Amniotic stem cell (primary cell): ENCODE measurements around the gene UBE2E1.
"Not testable (repeated sequence)": the region's sequence is repeated elsewhere in the genome, so short reads cannot be mapped to it uniquely, and the experiment has no call there.

Experiments used
- DNase-seq: peaks from one replicate; lab custom pipeline; 2025; lab: John Stamatoyannopoulos, UW

The UBE2E1 gene

DNA sequence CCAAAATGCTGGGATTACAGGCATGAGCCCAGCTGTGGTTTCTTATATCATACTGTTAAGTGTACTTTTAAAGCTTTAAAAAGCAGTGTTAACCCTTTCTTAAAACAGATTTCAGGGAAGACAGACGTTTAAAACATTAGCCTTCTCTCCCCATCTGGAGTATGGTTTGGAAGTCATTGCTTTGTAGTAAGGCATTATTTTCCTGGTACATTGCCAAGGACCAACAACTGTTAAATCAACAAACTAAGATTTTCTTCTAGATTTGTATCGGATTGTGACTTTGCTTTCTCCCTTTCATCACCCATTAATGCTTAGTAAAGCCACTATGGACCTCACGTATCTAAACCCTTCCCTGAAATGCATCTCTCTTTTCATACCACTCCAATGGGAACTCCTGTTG is 50.5 kb downstream of the UBE2E1 start:
- no peak for DNase-seq

DNA sequence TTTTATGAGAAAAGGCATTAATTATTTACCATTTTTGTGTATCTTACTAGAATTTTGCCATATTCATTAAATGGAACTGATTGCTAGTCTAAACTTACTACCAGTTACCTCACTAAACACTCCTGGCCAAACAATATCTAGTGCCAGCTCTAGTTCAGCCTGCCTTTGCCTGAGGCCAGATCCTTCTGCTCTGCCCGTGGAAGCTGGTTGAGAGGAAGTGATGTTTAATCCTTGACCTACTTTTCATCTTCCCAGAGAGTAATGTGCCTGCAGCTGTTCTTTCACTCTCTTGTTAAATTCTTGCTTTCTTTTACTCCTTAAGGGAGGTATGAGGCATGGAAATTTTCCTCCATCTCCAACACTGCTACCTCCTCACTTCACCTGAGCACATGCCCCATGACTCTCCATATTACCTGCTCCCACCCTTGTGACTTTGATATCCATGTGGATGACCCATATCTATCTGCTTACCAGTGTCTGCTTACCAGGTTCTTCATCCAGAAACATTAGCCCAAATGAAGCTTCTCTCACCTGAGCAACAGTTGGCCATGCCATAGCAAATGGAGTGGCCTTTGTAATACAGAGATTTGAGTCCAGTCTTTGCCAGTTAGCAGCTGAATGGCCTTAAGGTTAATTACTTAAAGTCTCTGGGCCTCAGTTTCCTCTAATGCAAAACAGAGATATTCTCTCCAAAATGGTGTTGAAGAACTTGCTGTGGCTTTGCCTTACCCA is 53.4 kb downstream of the UBE2E1 start:
- no peak for DNase-seq

DNA sequence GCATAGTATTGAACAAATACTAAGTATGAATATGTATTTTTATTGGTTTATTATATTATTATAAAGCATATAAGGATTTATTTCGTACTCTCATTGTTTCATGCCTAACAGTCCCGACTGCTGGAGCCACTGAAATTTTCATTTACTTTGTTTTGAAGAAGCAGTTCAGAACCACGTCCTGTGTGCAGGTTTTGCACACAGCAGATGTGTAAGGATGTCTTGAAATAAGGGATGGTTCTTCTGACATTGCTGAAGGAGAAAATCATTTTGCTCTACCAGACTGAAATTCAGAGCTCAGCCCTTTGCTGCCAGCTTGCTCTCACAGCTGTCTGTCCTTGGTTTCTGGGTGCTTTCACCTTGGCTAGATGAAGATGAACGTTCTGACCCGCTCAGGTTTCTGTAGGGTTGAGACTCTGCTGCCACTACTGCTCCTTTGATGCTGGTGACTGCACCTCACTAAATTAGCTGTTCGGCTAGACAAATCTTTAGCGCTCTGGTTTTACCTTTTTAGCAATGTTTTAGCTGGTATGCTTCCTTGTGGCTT is 54.2 kb downstream of the UBE2E1 start:
- no peak for DNase-seq

DNA sequence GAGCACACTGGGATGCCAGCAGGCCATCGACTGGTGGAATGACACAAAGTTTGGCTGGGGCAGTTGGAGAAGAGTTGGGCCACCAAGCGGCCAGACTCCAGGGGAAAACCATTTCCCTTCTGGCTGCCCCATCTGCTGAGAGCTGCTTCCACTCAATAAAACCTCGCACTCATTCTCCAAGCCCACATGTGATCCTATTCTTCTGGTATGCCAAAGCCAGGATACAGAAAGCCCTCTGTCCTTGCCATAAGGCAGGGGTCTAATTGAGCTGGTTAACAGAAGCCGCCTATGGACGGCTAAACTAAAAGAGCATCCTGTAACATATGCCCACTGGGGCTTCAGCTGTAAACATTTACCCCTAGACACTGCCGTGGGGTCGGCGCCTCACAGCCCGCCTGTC is 55.9 kb downstream of the UBE2E1 start:
- DNase-seq: no peak

DNA sequence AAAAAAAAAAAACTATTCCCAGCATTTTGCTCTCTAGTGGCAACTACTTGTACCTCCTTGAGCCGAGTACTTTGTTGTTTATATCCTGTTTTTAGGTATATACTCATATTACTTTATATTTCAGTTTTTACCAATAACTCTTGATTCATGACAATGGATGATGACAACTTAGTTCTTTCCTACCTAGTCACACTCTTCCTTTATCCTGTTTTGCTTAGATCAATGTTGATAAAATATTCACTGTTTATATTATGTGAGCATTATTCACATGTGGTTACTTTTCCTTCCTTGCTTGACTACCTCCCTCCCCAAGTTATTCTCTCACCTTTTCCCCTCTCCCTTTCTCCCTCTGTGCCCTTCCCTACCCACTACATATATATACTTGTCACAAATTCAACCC is 57.3 kb downstream of the UBE2E1 start:
- DNase-seq: no peak

DNA sequence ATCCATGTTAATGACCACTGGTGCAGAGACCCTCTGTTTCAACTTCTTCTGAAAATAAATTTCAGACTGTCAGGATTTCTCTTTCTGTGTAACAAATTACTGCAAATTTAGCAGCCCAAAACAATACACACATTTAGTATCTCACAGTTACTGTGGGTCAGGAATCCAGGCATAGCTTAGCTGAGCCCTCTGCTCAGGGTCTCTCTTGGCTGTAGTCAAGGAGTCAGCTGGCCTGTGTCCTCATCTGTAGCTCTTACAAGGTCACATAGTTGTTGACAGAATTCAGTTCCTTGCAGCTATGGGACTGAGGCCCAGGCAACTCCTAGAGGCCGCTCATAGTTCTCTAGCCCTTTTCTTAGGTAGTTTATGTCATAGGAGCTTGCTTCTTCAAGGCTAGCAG is 59.2 kb downstream of the UBE2E1 start:
- no peak for DNase-seq

DNA sequence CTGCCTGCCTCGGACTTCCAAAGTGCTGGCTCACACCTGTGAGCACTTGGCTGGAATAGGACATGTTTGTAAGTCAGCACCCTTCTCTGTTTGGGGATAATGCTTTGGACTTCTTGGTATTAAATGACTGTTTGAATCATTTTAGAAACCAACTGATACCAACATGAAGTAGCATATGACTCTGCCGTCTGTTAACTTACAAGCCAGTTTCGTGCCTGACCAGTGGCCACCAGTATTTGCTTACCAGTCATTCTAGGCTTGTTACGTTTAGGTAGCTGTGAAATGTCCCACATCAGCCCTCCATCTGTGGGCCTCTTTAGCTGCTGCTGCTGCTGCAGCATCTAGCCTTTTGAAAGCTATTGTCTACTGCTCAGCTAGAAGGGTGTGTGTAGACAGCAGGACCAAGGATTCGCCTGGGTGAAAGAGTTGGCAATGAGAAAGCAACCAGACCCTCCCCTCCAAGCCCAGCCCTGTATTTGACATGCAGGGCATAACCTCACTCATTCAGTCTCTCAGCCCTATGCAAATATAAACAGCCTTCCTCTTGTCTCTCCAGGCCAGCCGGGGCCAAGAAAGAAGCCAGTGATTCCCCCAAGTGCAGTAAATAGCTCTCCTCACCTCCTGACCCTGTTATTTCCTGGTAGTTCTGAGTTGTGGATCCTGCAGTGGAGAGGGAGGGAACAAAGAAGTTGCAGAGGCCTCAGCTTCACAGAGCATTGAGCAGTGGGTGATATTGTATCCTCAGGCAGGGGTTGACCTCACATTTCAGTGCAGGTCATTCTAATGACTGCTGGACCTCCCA is 60.0 kb downstream of the UBE2E1 start:
- no peak for DNase-seq

DNA sequence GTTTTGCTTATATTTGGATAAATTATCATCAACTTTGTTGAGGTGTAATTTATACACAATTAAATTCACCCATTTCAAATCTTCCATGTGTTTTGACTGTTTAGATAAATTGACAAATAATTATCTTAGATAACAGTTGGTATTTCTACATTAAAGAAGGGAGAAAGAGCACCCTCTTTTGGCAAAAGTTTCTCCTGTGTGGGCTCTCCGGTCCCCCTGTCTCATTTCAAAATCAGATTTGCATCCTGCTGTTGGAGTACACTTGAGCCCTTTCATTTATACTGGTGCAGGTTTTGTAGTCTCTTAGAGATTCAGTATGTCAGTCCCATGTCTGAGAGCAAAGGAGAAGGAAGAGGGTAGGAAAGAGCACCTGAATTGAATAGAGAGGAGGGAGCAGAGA is 61.6 kb downstream of the UBE2E1 start:
- DNase-seq: no peak

DNA sequence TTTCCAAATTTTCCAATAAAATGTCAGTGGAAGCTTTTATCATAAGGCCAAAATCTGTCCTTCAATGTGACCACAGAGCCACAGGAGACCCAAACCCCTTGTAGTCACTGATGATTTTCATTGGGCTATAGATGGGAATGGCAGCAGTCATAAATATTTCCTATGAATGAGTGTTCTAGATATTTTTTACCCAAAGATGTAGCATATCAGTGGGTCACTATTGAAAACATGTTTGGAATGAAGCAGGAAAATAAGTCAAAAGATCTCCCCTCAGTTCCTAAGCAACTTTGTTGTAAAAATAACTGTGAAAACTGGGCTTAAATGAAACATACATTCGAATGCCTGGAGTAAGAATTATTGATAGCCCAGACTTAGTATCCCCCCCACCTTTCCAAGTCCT is 62.1 kb downstream of the UBE2E1 start:
- no peak for DNase-seq

DNA sequence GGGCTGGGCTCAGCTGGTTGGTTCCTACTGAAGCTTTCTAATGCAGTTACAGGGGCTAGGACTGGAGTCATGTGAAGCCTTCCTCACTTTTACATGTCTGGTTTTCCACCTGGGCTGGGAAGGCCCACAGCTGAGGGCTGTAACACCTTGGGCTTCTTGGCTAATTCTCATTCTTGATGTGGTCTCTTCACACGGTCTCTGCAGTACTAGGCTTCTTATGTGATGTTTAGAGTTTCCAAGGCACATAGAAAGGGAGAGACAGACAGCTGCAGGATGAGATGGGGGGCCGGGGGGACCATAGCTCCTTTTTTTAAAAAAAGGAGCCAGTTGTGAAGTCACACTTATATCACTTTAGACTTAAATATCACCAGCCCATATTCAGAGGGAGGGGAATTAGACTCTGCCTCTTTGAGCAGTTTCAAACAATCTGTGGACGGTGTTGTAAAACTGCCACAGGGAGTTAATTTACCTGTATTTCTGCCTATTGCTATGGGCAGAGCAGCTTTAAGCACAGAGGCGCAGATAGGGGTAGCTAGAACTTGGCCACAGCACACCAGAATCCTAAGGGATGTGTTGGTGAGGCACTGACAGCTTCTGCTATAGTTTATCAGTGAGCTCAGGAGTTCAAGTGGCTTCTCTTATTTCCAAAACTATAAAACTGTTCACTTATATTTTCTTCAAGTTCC is 64.4 kb downstream of the UBE2E1 start:
- no peak for DNase-seq

DNA sequence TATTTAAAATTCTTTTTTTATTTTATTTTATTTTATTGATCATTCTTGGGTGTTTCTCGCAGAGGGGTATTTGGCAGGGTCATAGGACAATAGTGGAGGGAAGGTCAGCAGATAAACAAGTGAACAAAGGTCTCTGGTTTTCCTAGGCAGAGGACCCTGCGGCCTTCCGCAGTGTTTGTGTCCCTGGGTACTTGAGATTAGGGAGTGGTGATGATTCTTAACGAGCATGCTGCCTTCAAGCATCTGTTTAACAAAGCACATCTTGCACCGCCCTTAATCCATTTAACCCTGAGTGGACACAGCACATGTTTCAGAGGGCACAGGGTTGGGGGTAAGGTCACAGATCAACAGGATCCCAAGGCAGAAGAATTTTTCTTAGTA is 64.9 kb downstream of the UBE2E1 start:
- DNase-seq: not testable (repeated sequence)

DNA sequence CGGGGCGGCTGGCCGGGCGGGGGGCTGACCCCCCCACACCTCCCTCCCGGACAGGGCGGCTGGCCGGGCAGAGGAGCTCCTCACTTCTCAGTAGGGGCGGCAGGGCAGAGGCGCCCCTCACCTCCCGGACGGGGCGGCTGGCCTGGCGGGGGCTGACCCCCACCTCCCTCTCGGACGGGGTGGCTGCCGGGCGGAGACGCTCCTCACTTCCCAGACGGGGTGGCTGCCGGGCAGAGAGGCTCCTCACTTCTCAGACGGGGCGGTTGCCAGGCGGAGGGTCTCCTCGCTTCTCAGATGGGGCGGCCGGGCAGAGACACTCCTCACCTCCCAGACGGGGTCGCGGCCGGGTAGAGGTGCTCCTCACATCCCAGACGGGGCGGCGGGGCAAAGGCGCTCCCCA is 65.6 kb downstream of the UBE2E1 start:
- DNase-seq: not testable (repeated sequence)

DNA sequence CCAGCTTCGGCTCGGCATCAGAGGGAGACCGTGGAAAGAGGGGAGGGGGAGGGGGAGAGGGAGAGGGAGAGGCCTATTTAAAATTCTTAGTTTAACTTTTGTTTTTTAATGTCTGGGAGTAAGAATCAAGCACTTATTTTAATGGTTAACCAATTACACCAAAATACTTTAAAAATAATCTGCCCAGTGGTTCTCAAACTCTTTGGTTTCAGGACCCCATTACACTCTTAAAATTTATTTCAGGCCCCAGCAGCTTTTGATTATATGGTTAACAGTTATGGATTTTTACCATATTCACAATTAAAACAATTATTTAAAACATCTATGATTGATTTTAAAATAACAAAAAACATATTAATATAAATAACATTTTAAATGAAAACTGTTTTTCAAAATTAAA is 66.6 kb downstream of the UBE2E1 start:
- DNase-seq: no peak

DNA sequence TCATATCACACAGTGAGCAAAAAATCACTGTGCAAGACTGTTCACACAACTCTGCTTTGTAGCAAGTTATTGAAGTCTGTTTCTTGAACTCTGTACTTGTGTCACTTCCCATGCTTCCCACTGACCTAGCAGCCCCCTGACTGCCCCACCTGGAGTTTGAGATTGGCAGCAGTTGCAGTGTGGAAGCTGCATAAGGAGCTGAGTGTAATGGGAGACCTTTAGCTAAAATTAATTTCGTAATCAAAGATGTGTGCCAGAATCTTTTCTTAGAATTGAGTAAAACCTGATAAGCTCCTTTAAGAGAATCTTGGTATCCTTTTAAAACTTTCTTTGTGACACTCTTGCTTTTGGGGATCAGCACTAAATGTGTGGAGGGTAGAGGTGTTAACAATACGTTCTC is 68.2 kb downstream of the UBE2E1 start:
- DNase-seq: no peak

DNA sequence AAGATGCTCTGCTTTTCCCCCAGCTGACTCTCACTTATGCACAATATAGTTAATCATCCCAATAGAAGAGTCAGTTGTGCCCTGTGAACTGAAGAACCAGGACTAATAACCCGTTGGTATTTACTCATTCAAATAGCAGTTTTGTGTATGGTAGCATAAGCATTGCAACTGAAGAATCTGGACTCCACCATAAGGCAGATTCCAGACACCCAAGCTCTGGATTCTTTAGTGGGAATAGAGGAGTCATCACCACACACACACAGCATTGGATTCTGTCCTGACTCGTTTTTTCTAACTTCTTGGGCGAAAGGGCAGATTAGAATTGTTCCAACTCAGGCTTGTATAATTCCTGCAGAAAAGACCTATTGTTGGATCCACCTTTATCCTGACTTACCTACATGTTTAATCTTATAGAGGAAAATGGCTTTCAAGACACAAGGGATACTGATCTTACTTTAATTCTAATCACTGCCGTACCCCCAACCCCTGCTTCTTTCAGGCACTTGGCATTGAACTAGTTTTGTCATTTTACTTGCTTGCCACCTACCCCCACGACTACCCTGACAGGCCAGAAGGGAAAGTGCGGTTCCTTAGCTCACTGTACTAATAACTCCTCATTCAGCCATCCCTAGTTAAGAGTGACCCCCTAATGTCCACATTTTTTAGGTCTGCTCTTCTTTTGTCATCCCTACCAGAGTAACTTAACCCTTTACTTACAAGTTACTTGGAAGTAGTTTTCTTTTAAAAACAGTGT is 68.8 kb downstream of the UBE2E1 start:
- DNase-seq: no peak

DNA sequence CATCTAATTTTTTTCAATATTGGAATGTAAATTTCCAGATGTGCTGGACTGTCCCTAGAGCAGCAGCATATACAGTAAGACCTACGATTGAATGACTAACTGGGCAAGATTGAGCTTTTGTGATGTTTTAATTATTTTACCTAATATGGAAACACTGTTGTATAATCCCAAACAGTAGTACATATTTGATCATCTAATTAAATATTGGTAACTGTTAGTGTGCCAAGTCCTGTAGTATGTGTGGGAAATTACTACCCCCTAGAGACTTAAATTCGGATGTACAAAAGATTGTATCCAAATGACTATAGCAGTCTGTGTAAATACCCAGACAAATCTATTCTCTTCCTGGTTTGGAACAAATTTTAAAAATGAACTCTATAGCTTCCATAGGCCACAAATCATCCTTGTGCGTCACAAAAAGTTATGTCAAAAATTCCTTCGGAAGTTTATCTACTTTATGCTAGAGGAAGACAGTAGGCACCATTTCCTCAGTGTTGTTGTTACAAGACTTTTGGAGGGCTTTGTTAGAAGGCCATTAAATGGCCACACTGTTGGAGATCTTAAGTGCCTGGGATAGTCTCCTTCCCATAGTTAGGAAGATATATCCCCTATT is 69.5 kb downstream of the UBE2E1 start:
- no peak for DNase-seq

DNA sequence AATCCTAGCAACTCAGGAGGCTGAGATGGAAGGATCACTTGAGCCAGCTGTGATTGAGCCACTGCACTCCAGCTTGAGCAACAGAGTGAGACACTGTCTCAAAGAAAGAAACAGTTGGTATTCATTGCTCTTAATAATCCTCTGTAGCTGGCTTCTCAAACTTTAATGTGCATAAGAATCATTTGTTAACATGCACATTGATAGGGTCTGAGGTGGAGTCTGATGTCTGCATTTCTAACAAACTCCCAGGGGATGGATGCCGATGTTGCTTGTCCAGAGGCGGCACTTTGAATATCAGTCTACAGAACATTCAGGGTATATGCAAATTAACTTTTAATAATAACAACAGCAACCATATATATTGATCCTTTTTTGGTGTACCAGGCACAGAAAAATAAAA is 71.2 kb downstream of the UBE2E1 start:
- no peak for DNase-seq

DNA sequence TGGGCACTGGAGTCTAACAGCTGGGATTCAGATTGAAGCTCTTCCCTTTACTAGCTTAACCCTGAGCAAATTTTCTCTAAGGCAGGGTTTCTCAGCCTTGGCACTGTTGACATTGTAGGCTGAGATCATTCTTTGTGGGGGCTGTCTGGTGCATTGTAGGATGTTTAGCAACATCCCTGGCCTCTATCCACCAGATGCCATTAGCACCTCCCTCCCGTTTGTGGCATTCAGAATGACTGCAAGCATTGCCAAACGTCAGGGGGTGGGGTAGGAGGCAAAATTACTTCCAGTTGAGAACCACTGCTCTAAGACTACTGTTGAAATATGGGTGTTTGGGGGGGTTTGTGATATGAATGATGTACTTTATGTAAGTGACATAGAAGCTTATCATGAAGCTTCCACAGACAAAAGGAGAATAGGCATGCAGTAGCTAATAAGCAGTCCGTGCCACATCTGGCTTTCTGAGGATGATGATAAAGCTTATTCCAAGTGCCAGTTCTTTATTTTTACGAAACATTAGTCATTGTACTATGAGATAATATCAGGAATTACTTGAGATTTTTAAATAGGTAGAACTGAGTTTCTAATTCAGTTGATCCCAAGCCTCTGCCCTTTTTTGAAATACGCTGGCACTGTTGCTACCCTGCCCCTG is 71.7 kb downstream of the UBE2E1 start:
- no peak for DNase-seq

DNA sequence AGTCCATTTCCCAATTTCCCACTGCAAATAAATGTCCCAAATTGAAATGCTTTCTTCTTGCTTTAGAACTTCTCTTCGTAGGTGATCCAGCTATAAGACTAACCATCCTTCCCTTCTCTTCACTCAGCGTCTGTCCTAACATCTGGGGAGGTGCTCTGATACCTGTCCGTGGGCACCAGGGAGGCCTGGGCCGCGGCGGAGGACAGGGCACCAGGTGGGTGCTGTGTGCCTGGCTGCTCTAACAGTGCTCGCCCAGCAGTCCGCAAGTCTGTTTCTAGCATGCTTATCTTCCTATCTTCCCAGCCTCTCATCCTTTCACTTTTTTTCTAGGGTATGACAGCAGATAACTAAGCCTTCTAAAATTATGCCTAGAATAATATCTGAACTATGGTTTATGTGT is 73.7 kb downstream of the UBE2E1 start:
- no peak for DNase-seq

DNA sequence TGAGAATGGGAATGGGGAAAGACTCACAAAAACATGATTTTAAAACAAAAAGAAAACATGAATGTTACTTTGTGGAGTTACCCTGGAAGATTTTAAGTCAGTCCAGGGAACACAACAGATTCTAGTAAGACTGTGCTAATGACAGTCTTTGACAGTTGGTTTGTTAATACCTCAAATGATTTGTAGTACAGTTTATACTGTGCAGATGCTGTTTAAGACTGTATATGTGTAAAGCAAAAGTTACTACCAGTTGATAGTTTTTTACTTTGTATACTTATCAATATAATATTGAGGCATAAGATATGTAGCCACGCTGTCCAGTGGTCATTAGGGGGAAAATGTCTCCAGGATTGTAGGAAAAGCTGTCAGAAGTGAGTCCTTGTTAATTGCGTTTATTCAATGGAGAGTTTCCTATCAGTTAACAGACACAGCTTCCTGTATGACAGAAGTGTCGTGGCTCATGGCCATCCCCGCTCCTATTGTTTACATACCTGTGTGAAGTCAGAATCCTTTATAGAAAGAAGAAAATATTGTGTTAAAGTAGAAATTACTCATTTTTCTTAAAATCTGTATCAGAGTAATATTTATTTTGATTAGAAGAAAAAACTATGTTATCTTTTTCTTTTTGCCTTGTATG is 75.1 kb downstream of the UBE2E1 start:
- DNase-seq: no peak

DNA sequence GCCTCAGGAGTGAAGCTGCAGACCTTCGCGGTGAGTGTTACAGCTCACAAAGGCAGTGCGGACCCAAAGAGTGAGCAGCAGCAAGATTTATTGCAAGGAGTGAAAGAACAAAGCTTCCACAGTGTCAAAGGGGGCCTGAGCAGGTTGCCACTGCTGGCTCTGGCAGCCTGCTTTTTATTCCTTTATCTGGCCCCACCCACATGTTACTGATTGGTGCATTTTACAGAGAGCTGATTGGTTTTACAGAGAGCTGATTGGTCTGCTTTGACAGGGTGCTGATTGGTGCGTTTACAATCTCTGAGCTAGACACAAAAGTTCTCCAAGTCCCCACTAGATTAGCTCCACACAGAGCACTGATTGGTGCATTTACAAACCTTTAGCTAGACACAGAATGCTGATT is 76.2 kb downstream of the UBE2E1 start:
- DNase-seq: not testable (repeated sequence)
